ENCODE results near the gene THSD1.

DNA sequence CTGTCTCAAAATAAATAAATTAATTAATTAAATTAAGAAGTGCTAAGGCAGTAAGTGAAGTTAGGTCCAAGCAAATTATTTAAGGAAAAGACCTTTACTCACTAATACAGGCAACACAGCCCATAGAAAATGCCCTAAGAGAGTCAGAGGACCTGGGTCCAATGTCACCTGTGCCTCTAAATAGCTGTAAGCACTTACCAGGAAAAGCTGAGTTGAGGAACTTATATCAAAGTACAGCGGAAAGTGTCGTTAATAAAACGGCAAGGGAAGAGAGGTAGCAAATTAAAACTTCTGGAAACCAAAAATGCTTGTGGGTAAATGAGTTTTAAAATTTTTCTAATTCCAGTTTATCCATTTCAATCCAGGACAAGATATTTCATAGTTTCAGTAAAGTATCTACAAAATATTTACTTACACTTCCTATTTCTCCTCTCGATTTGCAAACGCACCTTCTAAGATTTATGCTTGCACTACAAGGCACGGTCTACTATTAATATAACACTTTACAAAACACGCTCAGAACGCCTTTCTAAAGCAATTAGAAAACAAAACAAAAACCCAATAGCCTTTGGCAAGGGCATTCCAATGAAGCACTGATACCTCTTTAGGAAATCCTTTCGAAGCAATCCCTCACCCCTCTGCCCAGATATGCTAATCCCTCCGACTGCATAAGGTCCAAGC lies 43.5 kb upstream of the THSD1 start:
- TF ChIP-seq, protein P1, sequence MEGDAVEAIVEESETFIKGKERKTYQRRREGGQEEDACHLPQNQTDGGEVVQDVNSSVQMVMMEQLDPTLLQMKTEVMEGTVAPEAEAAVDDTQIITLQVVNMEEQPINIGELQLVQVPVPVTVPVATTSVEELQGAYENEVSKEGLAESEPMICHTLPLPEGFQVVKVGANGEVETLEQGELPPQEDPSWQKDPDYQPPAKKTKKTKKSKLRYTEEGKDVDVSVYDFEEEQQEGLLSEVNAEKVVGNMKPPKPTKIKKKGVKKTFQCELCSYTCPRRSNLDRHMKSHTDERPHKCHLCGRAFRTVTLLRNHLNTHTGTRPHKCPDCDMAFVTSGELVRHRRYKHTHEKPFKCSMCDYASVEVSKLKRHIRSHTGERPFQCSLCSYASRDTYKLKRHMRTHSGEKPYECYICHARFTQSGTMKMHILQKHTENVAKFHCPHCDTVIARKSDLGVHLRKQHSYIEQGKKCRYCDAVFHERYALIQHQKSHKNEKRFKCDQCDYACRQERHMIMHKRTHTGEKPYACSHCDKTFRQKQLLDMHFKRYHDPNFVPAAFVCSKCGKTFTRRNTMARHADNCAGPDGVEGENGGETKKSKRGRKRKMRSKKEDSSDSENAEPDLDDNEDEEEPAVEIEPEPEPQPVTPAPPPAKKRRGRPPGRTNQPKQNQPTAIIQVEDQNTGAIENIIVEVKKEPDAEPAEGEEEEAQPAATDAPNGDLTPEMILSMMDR (conservative IDR thresholded peaks at IDR 0.05; ENCODE audit: low read length): no peak
- TF ChIP-seq EZH2phosphoT487 (IDR thresholded peaks at IDR 0.05; ENCODE audit: borderline replicate concordance, low read depth, low read length): no peak
